NCI-H187 (cell line): ENCODE results near the gene PIP4K2B.

Experiments
- DNase-seq, 2 experiments: peaks; one replicate each; lab custom pipeline; 2025; lab: John Stamatoyannopoulos, UW

PIP4K2B gene

DNA sequence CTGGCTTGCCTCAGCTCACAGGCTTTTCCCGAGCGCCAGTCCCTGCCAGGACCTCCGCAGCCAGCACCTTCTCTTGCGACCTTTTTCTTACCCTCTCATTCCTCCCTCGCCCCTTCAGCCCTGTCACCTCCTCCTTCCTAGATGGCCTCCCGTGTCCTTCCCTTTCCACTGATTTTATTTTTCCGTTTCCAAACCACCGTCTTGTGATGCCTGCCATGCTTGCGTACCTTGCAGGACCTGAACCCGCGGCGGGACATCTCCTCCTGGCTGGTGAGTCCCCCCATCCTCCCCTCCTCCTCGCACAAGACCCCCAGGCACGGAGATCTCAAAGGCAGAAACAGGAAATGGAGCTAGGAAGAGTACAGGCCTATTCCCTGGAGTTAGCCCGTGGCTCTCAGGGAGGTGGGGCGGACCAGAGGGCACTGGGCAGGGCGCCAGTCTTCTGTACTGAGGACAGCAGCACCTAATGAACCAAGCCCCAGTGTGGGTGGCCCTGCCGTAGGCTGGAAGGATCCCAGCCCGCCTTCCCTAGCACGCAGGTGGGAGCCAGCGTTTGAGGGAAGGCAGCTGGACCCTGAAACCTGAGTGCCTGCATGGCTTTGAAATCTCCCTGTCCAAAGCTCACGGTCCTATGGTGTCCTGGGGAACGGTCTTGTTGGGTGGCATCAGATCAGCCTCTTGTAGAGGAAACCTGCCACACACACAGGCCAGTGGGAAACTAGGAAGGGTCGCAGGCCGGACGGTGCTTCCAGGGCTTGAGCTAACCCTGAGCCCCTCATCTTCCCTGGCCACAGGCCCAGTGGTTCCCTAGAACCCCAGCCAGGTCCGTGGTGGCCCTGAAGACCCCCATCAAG is 68.6 kb downstream of the PIP4K2B start:
- no peak for DNase-seq

DNA sequence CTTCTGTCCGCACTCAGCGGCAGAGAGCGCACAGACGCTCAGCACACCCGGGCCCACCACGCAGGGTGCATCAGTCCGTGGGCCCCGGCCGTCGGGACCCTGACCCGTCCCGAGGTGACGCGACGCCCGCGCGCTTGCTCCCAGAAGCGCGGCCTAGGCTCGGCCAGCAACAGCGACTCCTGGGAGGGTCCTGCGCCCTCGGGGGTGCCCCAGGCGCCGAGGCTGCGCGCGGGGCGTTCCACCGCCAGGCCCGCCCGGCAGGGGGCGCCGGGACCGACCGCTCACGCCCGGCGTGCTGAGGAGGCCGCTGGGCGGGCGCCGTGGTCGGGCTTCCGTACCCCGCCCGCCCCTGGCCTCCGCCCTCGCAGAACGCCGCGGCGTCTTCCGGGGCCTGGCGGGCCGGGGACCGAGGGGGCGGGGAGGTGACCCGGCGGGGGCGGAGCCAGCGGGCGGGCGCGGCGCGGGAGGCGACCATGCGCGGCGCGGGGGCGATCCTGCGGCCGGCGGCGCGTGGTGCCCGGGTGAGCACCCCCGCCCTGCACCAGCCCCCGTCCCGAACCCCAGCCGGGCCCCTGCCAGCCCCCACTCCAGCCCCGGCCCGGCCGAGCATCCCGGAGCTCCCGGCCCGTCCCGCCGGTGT is 69.3 kb downstream of the PIP4K2B start, which contains the start of gene CISD3:
TSS of gene CISD3 (plus strand) at position 456 of the 640 bp plus-strand sequence. CDS start at position 474, 18 bp downstream.
- DNase-seq, result peak; percentile 34 to 75

DNA sequence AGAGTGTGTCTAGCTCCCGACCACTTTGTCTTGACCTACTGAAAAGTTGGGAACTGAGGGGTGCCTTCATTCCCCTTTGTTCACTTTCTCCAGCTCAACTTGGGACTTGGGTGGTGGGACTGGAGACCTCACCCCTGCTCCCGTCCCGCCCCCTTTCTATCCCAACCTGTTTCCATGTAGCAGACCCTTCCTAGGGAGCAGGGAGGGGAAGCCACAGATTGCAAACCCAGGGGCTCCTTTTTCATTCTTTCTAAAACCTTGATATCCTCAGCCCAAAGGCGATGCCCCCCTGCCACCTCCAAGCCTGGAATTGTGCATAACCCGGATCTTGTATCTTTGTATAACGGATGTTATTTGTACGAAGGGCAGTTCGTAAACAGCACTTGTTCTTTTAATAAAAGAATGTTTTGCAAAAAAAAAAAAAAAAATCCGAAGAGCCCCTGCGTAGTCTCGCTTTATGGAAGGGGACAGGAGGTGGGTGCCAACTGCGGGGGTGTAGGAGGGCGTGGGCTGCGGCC is 69.9 kb downstream of the PIP4K2B start:
- no peak for DNase-seq

DNA sequence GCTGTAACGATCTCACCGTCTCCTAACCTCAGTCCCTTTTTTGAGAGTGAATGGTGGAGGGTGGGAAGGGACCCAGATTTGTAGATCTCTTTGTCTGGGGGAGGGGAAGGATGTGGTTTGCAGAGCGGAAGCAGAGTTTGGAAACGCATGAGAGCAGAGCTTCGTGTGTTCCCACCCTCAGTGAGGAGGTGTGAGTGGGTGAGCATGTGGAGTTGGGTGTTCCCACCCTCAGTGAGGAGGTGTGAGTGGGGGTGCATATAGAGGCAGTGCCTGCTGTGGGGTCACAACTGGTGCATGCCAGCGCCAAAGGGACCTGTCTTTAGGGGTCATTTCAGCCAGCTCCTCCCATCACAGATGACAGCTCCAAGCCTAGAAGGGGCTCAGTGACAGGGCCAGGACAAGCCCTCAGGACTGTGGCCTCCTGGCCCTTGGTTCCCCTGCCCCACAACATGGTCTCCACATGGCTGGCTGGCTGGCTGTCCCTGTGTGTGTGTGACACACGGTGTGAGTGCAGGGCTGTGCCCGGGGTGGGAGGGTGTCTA is 71.0 kb downstream of the PIP4K2B start:
- no peak for DNase-seq

DNA sequence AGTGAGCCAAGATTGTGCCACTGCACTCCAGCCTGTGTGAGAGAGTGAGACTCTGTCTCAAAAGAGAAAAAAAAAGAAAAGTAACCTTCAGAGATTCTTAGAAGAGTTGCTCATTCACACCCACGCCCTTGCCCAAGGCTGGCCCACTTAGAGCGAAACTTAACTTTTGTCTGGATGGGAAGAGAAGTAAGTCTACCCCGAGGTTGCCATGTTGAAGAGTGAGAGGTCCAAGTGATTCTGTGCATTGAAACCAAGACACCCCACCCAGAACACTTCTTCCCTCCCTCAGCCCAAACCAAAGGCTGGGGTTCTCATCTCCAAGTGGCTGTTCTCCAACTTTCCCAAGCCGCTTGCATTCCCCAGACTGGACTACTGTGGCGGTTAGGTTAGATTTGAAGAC is 71.6 kb downstream of the PIP4K2B start:
- DNase-seq, result no peak

DNA sequence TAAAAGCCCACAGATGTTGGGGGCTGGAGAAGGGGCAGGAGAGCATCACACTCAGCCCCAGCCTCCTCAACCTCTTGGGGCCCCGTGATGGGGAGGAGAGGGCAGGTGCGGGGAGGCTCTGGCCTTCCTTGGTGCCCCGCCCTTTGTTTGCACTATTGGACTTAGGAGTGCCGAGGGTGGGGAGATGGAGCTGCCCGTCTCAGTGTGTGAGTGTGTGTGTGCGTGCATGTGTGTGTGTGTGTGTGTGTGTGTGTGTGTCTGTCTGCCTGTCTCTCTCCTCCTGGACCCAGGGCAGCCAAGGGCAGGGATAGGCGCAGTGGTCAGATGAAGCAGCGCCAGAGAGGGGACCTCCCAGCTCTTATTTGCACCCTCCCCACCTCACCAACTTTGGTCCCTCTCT is 73.2 kb downstream of the PIP4K2B start:
- peak; percentile 17 to 37 for DNase-seq

DNA sequence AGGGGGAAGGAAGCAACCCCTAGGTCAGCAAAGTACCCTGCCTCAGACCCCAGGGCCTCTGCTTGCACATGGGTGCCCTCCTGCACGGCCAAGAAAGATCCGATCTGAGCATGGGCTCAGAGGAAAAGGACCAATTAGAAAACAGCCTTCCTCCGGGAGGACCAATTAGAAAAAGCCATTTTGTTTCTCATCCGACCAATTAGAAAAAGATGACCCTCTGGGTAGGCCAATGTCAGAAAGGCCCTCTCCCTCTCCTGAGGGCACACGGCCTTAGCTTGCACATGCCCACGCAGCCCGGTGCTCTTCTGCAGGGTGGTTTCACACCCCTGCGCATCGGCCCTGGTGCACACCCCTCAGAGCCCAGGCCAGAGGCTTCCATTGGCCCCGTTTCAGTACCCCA is 74.3 kb downstream of the PIP4K2B start:
- DNase-seq, result no peak

DNA sequence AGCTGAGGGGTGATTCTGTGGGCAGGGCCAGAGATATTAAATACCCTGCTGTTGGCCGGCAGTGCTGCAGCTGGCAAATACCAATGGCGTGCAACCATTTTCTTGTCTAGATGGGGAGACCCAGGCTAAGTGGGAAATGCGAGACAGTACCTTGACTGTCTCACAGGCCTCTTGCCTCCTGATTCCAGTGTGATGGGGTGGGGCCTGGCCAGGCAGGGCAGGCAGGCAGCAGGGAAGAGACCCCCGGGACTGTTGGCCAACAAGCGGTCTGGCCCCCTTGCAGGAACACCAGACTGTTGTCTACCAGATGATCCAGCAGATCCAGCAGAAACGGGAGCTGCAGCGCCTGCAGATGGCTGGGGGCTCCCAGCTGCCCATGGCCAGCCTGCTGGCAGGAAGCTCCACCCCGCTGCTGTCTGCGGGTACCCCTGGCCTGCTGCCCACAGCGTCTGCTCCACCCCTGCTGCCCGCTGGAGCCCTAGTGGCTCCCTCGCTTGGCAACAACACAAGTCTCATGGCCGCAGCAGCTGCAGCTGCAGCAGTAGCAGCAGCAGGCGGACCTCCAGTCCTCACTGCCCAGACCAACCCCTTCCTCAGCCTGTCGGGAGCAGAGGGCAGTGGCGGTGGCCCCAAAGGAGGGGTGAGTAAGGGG is 74.9 kb downstream of the PIP4K2B start:
- peak in 1 of 2 experiments; percentile 35 for DNase-seq

DNA sequence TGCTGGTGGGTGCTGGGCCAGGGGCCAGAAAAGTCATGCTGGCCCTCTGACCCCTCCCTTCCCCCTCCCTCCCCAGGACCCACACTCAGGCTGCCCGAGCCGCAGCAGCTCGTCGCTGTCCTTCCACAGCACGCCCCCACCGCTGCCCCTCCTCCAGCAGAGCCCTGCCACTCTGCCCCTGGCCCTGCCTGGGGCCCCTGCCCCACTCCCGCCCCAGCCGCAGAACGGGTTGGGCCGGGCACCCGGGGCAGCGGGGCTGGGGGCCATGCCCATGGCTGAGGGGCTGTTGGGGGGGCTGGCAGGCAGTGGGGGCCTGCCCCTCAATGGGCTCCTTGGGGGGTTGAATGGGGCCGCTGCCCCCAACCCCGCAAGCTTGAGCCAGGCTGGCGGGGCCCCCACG is 77.6 kb downstream of the PIP4K2B start:
- DNase-seq, result no peak

DNA sequence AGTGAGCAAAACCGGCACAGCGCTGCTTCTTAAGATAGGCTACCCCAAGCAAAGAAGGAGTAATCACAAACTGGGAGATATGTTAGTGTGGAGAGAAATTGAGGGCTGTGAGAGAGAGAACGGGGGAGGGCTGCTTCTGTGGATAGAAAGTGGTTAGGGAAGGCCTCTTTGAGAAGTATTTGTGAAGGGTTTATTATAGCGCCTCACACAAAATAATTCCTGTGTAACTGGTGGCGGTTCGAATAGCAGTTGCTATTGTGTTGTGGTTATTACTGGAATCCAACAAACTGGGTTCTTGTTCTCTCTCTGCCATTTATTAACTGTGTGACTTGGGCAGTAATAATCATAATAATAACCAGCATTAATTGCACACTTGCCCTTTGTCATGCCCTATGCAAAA is 78.4 kb downstream of the PIP4K2B start:
- no peak for DNase-seq

DNA sequence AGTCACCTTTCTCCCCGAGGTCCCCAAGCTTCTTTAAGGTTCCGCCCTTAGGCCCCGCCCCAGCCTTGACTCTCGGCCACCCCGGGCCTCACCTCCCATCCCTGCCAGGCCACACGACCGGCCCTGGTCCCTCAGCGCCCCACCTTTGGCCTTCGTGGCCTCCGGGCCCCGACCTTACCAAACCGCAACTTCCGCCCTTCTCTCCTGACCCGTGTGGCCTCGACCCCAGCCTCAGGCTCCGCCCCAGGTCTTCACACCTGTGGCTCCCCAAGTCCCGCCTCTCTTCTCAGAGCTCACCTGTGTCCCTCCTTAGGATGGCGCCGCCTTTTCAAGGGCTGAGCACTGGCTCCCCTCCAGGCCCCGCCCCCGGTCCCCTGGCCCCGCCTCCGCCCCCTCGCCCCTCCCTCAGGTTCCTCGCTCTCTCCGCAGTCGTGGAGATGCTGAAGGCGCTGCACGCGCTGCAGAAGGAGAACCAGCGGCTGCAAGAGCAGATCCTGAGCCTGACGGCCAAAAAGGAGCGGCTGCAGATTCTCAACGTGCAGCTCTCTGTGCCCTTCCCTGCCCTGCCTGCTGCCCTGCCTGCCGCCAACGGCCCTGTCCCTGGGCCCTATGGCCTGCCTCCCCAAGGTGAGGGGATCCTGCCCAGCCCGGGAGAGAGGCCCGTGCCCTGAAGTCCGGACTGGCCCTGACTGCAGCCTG is 79.3 kb downstream of the PIP4K2B start:
- DNase-seq, result peak; percentile 26 to 53

DNA sequence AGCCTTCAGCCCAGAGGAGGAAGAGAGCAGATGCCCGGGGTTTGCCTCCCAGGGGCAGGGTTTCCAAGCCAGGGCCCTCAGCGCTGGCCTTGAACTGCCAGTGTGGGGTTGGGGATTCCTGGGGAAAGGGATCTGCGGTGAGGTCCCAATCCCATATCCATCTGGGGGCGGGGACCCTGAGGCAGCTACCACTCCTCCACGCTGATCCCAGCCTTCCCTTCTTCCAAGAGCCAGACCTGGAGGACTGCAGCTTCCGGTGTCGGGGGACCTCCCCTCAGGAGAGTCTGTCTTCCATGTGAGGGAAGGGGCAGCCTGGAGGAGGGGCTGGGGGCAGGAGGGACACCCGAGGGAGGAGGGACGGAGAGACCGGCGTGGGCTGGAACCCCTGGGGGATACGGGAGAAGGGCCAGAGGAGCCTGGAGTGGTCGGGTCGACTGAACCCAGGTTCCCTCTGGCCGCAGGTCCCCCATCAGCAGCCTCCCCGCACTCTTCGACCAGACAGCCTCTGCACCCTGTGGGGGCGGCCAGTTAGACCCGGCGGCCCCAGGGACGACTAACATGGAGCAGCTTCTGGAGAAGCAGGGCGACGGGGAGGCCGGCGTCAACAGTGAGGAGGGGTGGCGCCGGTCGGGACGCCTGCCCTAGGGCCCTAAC is 79.9 kb downstream of the PIP4K2B start:
- DNase-seq, result no peak

DNA sequence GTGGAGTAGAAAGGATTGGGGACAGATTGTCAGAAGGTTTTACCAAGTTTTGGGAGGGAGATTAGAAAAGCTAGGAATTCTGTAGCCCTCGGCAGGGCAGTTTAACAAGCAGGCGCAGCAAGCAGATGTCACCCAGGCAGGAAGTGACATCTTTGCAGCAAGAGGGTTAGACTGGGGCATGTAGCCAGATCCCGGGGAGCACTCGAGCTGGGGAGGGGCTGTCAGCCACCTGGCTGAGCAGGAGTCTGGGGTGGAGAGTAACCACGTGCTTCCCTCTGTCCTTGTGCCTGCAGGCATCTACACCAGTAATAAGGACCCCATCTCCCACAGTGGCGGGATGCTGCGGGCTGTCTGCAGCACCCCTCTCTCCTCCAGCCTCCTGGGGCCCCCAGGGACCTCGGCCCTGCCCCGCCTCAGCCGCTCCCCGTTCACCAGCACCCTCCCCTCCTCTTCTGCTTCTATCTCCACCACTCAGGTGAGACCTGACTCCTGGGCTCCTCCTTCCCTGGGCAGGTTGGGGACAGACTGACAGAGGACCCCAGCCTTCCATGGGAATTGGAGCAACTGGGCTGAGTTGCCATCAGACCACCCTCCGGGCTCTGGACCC is 82.1 kb downstream of the PIP4K2B start:
- DNase-seq, result no peak

DNA sequence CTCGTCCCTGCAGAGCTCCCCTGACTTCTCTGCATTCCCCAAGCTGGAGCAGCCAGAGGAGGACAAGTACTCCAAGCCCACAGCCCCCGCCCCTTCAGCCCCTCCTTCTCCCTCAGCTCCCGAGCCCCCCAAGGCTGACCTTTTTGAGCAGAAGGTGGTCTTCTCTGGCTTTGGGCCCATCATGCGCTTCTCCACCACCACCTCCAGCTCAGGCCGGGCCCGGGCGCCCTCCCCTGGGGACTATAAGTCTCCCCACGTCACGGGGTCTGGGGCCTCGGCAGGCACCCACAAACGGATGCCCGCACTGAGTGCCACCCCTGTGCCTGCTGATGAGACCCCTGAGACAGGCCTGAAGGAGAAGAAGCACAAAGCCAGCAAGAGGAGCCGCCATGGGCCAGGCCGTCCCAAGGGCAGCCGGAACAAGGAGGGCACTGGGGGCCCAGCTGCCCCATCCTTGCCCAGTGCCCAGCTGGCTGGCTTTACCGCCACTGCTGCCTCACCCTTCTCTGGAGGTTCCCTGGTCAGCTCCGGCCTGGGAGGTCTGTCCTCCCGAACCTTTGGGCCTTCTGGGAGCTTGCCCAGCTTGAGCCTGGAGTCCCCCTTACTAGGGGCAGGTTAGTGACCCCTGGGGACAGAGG is 82.9 kb downstream of the PIP4K2B start:
- no peak for DNase-seq
